ENCODE measurements around the gene CARMIL3. TPM values are rescaled to one million over a fixed set of nuclear protein-coding genes. Genes with fewer than 3 reads are reported as not detected.

CARMIL3 gene
- total RNA-seq (2022; extraction: Qiagen RNA extraction), result 0.29 to 0.86 TPM (median 0.53 TPM) in 5 replicates

DNA sequence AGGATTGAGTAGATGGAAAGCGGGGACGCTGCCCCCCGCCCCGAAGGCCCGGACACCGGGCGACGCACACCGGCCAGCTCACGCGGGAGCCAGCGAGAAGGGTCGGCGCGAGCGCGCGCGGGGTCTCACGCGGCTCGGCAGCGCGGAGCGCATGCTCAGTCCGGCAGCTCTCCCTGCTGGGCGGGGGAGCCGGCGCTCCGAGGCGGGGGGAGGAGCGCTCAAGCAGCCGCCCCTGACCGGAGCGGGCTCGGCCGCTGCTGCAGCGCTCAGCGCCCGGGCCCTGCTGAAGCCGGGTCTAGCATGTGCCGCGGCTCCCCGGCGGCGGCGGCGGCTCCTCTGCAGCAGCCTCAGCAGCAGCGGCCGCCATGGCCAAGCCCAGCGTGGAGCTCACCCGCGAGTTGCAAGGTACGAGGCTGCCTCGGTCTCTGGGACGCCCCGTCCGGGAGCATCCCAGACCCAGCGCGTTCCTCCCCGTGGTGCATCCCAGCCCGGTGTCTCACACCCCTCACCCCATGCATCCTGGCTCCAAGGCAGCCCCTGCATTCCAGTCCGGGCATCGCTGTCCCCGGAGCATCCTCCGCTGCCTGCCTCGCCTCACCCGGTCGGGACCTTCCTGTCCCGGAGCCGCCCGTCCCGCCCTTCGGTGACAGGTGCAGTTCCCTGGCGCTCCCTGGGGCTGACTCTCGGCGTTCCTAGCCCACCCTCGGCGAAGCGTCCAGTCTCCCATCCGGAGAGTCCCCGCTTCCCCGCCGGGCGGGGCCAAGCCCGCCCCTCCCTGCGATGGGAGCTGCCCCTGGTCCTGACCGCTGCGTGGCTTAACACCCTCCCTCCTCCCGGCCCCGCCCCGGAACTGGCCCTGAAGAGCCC is at the start of gene CARMIL3:
Gene CARMIL3 (plus strand): TSS at position 221 of the 867 bp plus-strand sequence. CDS start 145 bp downstream, at position 366.

DNA sequence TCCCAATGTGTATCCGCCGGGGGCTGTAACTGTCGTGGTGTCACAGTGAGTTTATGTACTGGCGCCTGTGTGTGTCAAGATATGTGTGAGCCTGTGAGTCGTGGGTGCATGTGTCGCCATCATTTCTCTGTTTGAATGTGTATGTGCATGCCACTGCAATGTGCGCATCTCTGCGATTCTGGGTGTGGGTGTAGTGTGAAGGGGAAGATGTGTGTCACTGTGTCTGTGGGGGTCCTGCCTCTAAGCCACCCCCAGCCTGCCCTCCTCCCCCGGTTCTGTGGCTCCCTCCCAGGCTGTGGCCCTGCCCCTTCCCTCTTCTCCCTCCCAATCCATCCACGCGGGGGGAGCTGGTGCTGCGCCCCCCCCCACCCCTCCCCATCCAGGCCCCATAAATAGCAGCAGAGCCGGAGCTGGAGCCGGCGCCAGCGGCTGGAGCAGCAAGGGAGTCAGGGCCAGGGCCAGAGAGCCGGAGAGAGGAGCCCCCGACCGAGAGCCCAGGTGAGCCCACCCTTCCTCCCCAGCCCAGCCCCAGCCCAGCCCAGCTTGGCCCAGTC is 19.4 kb downstream of the CARMIL3 start, which contains the start of gene CPNE6:
Gene CPNE6 (plus strand): TSS at position 419 of the 554 bp plus-strand sequence. CDS start 1,375 bp downstream, outside the sequence.

GRCh38 chr14:24093901-24094840 is 42.4 kb downstream of the CARMIL3 start, which contains the start of gene PCK2:
Gene PCK2, plus strand, starts transcription at chr14:24094311. Its CDS starts 95 bp downstream, at chr14:24094406.

GRCh38 chr14:24114532-24115421 is 63.0 kb downstream of the CARMIL3 start, which contains the start of the genes DCAF11 and NRL:
Gene DCAF11, plus strand, starts transcription at chr14:24114777. Its CDS starts 818 bp downstream, at chr14:24115595.
Gene NRL, minus strand, starts transcription at chr14:24114949. Its CDS starts 32,101 bp downstream, at chr14:24082848.

Other genes with a start within 250 kb of the CARMIL3 start
- gene DHRS4, start 98.2 kb upstream of the CARMIL3 start, total RNA-seq (2022; extraction: Qiagen RNA extraction), result 45.2 to 49.2 TPM (median 47.5 TPM) in 5 replicates
- gene DHRS4L2, start 63.1 kb upstream of the CARMIL3 start, total RNA-seq (2022; extraction: Qiagen RNA extraction), result 21.1 to 36.7 TPM (median 31.9 TPM) in 5 replicates
- 0.06 to 0.34 TPM (median 0.13 TPM) in 5 replicates for gene CPNE6, start 19.6 kb downstream of the CARMIL3 start, total RNA-seq (2022; extraction: Qiagen RNA extraction)
- 15.7 to 23.6 TPM (median 21.3 TPM) in 5 replicates for gene PCK2, start 42.3 kb downstream of the CARMIL3 start, total RNA-seq (2022; extraction: Qiagen RNA extraction)
- gene DCAF11, start 62.8 kb downstream of the CARMIL3 start, total RNA-seq (2022; extraction: Qiagen RNA extraction), result 21.0 to 23.9 TPM (median 22.6 TPM) in 5 replicates
- 0.60 to 1.2 TPM (median 0.86 TPM) in 5 replicates for gene NRL, start 62.9 kb downstream of the CARMIL3 start, total RNA-seq (2022; extraction: Qiagen RNA extraction)
- 0.09 to 0.16 TPM (median 0.14 TPM) in 3 of 5 replicates, not detected in the others for gene FITM1, start 78.7 kb downstream of the CARMIL3 start, total RNA-seq (2022; extraction: Qiagen RNA extraction)
- 138 to 176 TPM (median 145 TPM) in 5 replicates for gene PSME1, start 84.2 kb downstream of the CARMIL3 start, total RNA-seq (2022; extraction: Qiagen RNA extraction)
- gene EMC9, start 89.6 kb downstream of the CARMIL3 start, total RNA-seq (2022; extraction: Qiagen RNA extraction), result 47.5 to 52.9 TPM (median 49.0 TPM) in 5 replicates
- 137 to 183 TPM (median 150 TPM) in 5 replicates for gene PSME2, start 94.6 kb downstream of the CARMIL3 start, total RNA-seq (2022; extraction: Qiagen RNA extraction)
- 22.5 to 40.0 TPM (median 36.1 TPM) in 5 replicates for gene RNF31, start 95.5 kb downstream of the CARMIL3 start, total RNA-seq (2022; extraction: Qiagen RNA extraction)
- gene IRF9, start 109.3 kb downstream of the CARMIL3 start, total RNA-seq (2022; extraction: Qiagen RNA extraction), result 15.8 to 20.8 TPM (median 16.9 TPM) in 5 replicates
- gene REC8, start 120.1 kb downstream of the CARMIL3 start, total RNA-seq (2022; extraction: Qiagen RNA extraction), result 2.7 to 6.1 TPM (median 3.4 TPM) in 5 replicates
- gene IPO4, start 136.8 kb downstream of the CARMIL3 start, total RNA-seq (2022; extraction: Qiagen RNA extraction), result 68.8 to 105 TPM (median 97.4 TPM) in 5 replicates
- gene TM9SF1, start 143.4 kb downstream of the CARMIL3 start, total RNA-seq (2022; extraction: Qiagen RNA extraction), result 58.4 to 67.4 TPM (median 65.1 TPM) in 5 replicates
- gene TSSK4, start 153.7 kb downstream of the CARMIL3 start, total RNA-seq (2022; extraction: Qiagen RNA extraction), result not detected in 5 replicates
- gene CHMP4A, start 161.5 kb downstream of the CARMIL3 start, total RNA-seq (2022; extraction: Qiagen RNA extraction), result 81.0 to 115 TPM (median 82.9 TPM) in 5 replicates
- 23.3 to 28.2 TPM (median 26.8 TPM) in 5 replicates for gene MDP1, start 164.1 kb downstream of the CARMIL3 start, total RNA-seq (2022; extraction: Qiagen RNA extraction)
- 414 to 527 TPM (median 420 TPM) in 5 replicates for gene NEDD8, start 180.4 kb downstream of the CARMIL3 start, total RNA-seq (2022; extraction: Qiagen RNA extraction)
- 52.0 to 70.3 TPM (median 55.1 TPM) in 5 replicates for gene GMPR2, start 180.9 kb downstream of the CARMIL3 start, total RNA-seq (2022; extraction: Qiagen RNA extraction)
- 30.5 to 38.0 TPM (median 34.9 TPM) in 5 replicates for gene TINF2, start 190.6 kb downstream of the CARMIL3 start, total RNA-seq (2022; extraction: Qiagen RNA extraction)
- 0.82 to 1.4 TPM (median 1.1 TPM) in 5 replicates for gene TGM1, start 211.2 kb downstream of the CARMIL3 start, total RNA-seq (2022; extraction: Qiagen RNA extraction)
- 13.5 to 15.8 TPM (median 14.7 TPM) in 5 replicates for gene RABGGTA, start 219.6 kb downstream of the CARMIL3 start, total RNA-seq (2022; extraction: Qiagen RNA extraction)
- 9.3 to 12.6 TPM (median 11.1 TPM) in 5 replicates for gene DHRS1, start 247.8 kb downstream of the CARMIL3 start, total RNA-seq (2022; extraction: Qiagen RNA extraction)
- 12.5 to 17.2 TPM (median 17.2 TPM) in 5 replicates for gene NOP9, start 247.8 kb downstream of the CARMIL3 start, total RNA-seq (2022; extraction: Qiagen RNA extraction)